Lung (tissue), 12 donors: ENCODE results near the gene PRKCB. TPM values are rescaled to one million over a fixed set of nuclear protein-coding genes. Genes with fewer than 3 reads are reported as not detected.
"Not testable (repeated sequence)": the region's sequence is repeated elsewhere in the genome, so short reads cannot be mapped to it uniquely, and the experiment has no call there.

Source experiments
- ATAC-seq: fragments of 200-7000 bp; cut with Tn5 transposase; one replicate; pipeline ENCODE4 v1.9.1; 2020; ENCODE audit warnings: moderate number of reproducible peaks; ENCODE audit not compliant: insufficient read depth, low FRiP score
- DNase-seq, 3 donors: peaks; one replicate each; pipeline ENCODE4 v3.0.0-alpha.2; 2013 to 2017
- H3K27ac ChIP-seq, 2 donors: one replicate each; pipeline ENCODE4 v1.5.1; 2013; ENCODE audit warnings: mild to moderate bottlenecking in 2 of 2, moderate library complexity in 2 of 2, control low read depth in 1 of 2, inconsistent platforms in 1 of 2, low read depth in 1 of 2, low read length in 1 of 2
- H3K27me3 ChIP-seq, 3 donors: one replicate each; pipeline ENCODE4 v1.5.1; 2013; ENCODE audit warnings: low read length in 2 of 3; ENCODE audit not compliant: control insufficient read depth in 3 of 3, insufficient read depth in 3 of 3
- H3K36me3 ChIP-seq, 4 donors: one replicate each; pipeline ENCODE4 v1.5.1; 2013; ENCODE audit warnings: low read length in 4 of 4, mild to moderate bottlenecking in 1 of 4, moderate library complexity in 1 of 4; ENCODE audit not compliant: control insufficient read depth in 4 of 4, insufficient read depth in 4 of 4
- H3K4me1 ChIP-seq, 5 donors: one replicate each; pipeline ENCODE4 v1.5.1; 2013; ENCODE audit warnings: low read length in 5 of 5, mild to moderate bottlenecking in 2 of 5, moderate library complexity in 1 of 5; ENCODE audit not compliant: control insufficient read depth in 5 of 5, insufficient read depth in 5 of 5
- H3K4me3 ChIP-seq: one replicate; pipeline ENCODE4 v1.5.1; 2013; ENCODE audit warnings: mild to moderate bottlenecking, control low read depth, moderate library complexity
- H3K9ac ChIP-seq, 2 donors: one replicate each; pipeline ENCODE4 v1.5.1; 2013; ENCODE audit warnings: low read length in 2 of 2, control low read depth in 1 of 2; ENCODE audit not compliant: insufficient read depth in 1 of 2
- H3K9me3 ChIP-seq, 4 donors: one replicate each; pipeline ENCODE4 v1.5.1; 2013; ENCODE audit warnings: low read length in 3 of 4, mild to moderate bottlenecking in 1 of 4, moderate library complexity in 1 of 4; ENCODE audit not compliant: control insufficient read depth in 4 of 4, insufficient read depth in 3 of 4
- CTCF ChIP-seq: IDR thresholded peaks from 2 replicates; pipeline ENCODE4 v1.5.1; 2012; ENCODE audit warnings: mild to moderate bottlenecking; ENCODE audit errors: control extremely low read depth, extremely low read depth
- WGBS, 2 donors: extraction: QIAGEN DNeasy Blood & Tissue Kit; methylation state at CpG; one replicate each; pipeline ENCODE4 v1.1.7; 2013; 5-methylcytosine and 5-hydroxymethylcytosine counted together
- polyA plus RNA-seq, 2 donors: library from polyadenylated mRNA; stranded (reverse); fragments of 200-250 nt; gene quantifications; one replicate each; pipeline ENCODE4 v1.2.1, GENCODE V29; 2013
- total RNA-seq, 2 donors: library from RNA; depleted of rRNA in 1 of 2; stranded (reverse); fragments of >200 nt in 1 of 2; gene quantifications; one replicate each; pipeline ENCODE4 v1.2.1, GENCODE V29; 2014 to 2021
- donor health status: control.
- donor health status: control.
- donor health status: Bipolar disorder and iron deficiency.
- donor health status: healthy.
- donor health status: DM: yes; HTN: yes; CAD: no.

Gene PRKCB
- total and polyA plus RNA-seq, 4 donors: 2.5 to 46.4 (median 21.8) TPM

- Histone ChIP-seq H3K36me3 (no peaks in the 10 kb centered on the region), H3K4me3 (no peak overlapping the region), H3K27me3 (no peaks in the 10 kb centered on the region), H3K27ac (no peak overlapping the region), H3K9ac (no peak overlapping the region), H3K9me3 (no peaks in the 10 kb centered on the region), H3K4me1 (peaks cover 0 to 4% (median 0%) of the 10 kb centered on the region in 5 donors)
- TF ChIP-seq CTCF: no peak
- WGBS, 2 donors: 58 to 77% methylated on average over 6 of the region's 6 CpGs
- ATAC-seq (no peak), DNase-seq (peak; percentile 32 to 61 (median 39))
Measured at GRCh38 chr16:23914946-23915530, 79.3 kb downstream of the PRKCB start.

- ATAC-seq, H3K4me1 ChIP-seq, H3K4me3 ChIP-seq, H3K27ac ChIP-seq, DNase-seq, H3K9me3 ChIP-seq, H3K27me3 ChIP-seq, H3K36me3 ChIP-seq, H3K9ac ChIP-seq: not testable (repeated sequence)
- WGBS, 2 donors: 26 to 62% methylated on average over 1 of the region's 1 CpG
Measured at GRCh38 chr16:23916552-23916951, 80.8 kb downstream of the PRKCB start.

GRCh38 chr16:23917621-23918020 is 81.8 kb downstream of the PRKCB start:
- no peak for ATAC-seq
- 87 to 95% methylated on average over 6 of the region's 6 CpGs for WGBS, 2 donors
- no peak overlapping the region for H3K27ac ChIP-seq

GRCh38 chr16:23920446-23920845 is 84.7 kb downstream of the PRKCB start:
- H3K4me1 ChIP-seq: no peaks in the 10 kb centered on the region
- no peaks in the 10 kb centered on the region for H3K36me3 ChIP-seq
- H3K9ac ChIP-seq: no peak overlapping the region
- 55 to 68% methylated on average over 2 of the region's 2 CpGs for WGBS, 2 donors
- ATAC-seq (no peak), DNase-seq (no peak)
- H3K4me3 ChIP-seq: no peak overlapping the region
- no peaks in the 10 kb centered on the region for H3K27me3 ChIP-seq
- H3K9me3 ChIP-seq: no peaks in the 10 kb centered on the region
- no peak for TF ChIP-seq CTCF
- no peak overlapping the region for H3K27ac ChIP-seq

More at GRCh38 chr16:23917621-23918020, 81.8 kb downstream of the PRKCB start:
- TF ChIP-seq CTCF: no peak
- no peaks in the 10 kb centered on the region for H3K9me3 ChIP-seq
- H3K4me1 ChIP-seq: peaks cover 0 to 4% (median 0%) of the 10 kb centered on the region in 5 donors
- H3K27me3 ChIP-seq: no peaks in the 10 kb centered on the region
- H3K9ac ChIP-seq: no peak overlapping the region
- no peaks in the 10 kb centered on the region for H3K36me3 ChIP-seq
- no peak for DNase-seq
- no peak overlapping the region for H3K4me3 ChIP-seq
